GM13976 (cell line): ENCODE measurements around the gene CCDC33.

ENCODE experiments used
- DNase-seq: peaks from one replicate; pipeline ENCODE4 v3.0.0; 2012; ENCODE audit warnings: low spot score
- CTCF ChIP-seq: IDR thresholded peaks from 2 replicates; pipeline ENCODE4 v1.5.1; 2012; ENCODE audit warnings: borderline replicate concordance, mild to moderate bottlenecking; ENCODE audit not compliant: insufficient read depth; ENCODE audit errors: extremely low read depth, missing control alignments, control extremely low read depth
- in situ Hi-C: fragments of 300-500 bp; cut with MboI; formaldehyde crosslinking; loops from one replicate; pipeline ENCODE4 v1.12.0; 2022; ENCODE audit warnings: low sequenced_read_pairs, mixed read lengths, inconsistent platforms; ENCODE audit not compliant: unreplicated experiment

The CCDC33 gene

GRCh38 chr15:74194572-74195559 is 41.3 kb upstream of the CCDC33 start:
- no peak for TF ChIP-seq CTCF
- in situ Hi-C loops = no loop called here
- no peak for DNase-seq

DNA sequence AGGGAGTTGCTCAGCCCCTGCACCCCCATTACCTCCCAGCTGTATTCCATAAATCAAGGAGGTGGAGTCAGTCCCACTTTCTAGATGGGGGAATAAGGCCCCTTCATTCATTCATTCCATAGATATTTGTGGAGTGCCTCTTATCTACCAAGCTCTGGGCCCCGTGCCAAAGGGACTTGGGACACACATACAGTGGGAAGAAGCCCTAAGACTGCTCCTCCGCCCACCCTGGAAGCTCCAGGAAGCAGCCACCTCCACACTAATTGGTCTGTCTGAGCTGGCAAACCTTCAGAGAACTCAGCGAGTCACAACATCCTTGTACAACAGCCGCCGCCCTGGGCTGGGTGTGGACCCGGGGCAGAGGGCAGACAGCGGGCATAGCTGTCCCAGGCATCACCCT is 40.0 kb upstream of the CCDC33 start:
- TF ChIP-seq CTCF = no peak
- DNase-seq = no peak
- in situ Hi-C loops = no loop called here

- DNase-seq = no peak
- in situ Hi-C loops = no loop called here
- TF ChIP-seq CTCF = no peak
Observed at GRCh38 chr15:74197176-74197965, 38.8 kb upstream of the CCDC33 start.

- in situ Hi-C loops = no loop called here
- TF ChIP-seq CTCF = no peak
- no peak for DNase-seq
Observed at GRCh38 chr15:74199297-74199652, 36.9 kb upstream of the CCDC33 start.

- no peak for TF ChIP-seq CTCF
- DNase-seq = no peak
- in situ Hi-C loops = no loop called here
Observed at GRCh38 chr15:74200412-74200815, 35.7 kb upstream of the CCDC33 start.

GRCh38 chr15:74200871-74201419 is 35.2 kb upstream of the CCDC33 start:
- TF ChIP-seq CTCF = no peak
- in situ Hi-C loops = no loop called here
- no peak for DNase-seq
